NB4 (cell line): ENCODE measurements around the gene HHIP.

Source experiments
- DNase-seq: peaks from one replicate; pipeline ENCODE4 v3.0.0; 2010; ENCODE audit warnings: low read depth
- H3K4me3 ChIP-seq: one replicate; pipeline ENCODE4 v1.5.1; 2011; ENCODE audit warnings: mild to moderate bottlenecking, low read depth, low read length, moderate library complexity
- MYC ChIP-seq: IDR thresholded peaks from 2 replicates; pipeline ENCODE4 v1.6.1; 2011; ENCODE audit warnings: low read depth, low read length
- POLR2A ChIP-seq: IDR thresholded peaks from 2 replicates; pipeline ENCODE4 v1.6.1; 2011; ENCODE audit warnings: mild to moderate bottlenecking; ENCODE audit not compliant: insufficient read length; ENCODE audit errors: extremely low read depth
- TF ChIP-seq, protein P1 (sequence below): IDR thresholded peaks from 2 replicates; pipeline ENCODE4 v1.6.1; 2011; ENCODE audit warnings: low read depth, low read length
- TF ChIP-seq, protein P2 (sequence below): IDR thresholded peaks from one replicate; pipeline ENCODE4 v1.5.1; 2012; ENCODE audit warnings: low read depth, low read length

The HHIP gene

DNA sequence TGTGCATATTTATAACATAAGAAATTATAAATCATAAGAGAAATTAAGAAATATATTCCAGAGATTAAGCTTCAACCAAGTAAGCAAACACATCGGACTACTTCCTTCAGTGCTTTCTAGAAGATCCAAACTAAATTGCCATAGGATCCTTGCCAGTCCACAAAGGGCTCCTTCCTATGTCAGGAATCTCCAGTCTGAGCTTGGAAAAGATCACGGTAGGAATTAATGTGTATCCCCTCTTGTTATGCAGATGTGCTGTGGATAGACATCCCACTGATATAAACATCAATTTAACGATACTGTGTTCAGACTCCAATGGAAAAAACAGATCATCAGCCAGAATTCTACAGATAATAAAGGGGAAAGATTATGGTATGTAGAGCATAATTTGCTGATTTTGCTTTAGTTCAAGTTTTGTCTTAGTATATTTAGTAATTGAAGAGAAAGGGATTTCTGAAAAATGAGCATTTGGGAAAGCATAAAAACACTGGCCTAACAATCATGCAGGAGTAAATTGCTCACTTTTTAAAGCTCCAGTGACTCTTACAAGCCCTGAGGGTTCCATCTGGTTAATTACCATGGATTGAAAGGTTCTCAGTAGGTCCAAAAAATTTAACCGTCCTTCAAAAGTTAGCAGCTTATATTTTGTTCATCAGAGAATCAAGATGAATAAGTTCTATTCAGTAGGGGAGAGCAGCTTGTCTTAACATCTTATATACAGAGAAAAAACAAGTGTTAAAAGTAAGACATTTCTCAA is 65.9 kb downstream of the HHIP start:
- DNase-seq, result no peak
- no peak overlapping the region for H3K4me3 ChIP-seq
- no peak for TF ChIP-seq POLR2A
- TF ChIP-seq, protein P1, sequence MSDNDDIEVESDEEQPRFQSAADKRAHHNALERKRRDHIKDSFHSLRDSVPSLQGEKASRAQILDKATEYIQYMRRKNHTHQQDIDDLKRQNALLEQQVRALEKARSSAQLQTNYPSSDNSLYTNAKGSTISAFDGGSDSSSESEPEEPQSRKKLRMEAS, result no peak
- no peak for TF ChIP-seq MYC
- TF ChIP-seq, protein P2, sequence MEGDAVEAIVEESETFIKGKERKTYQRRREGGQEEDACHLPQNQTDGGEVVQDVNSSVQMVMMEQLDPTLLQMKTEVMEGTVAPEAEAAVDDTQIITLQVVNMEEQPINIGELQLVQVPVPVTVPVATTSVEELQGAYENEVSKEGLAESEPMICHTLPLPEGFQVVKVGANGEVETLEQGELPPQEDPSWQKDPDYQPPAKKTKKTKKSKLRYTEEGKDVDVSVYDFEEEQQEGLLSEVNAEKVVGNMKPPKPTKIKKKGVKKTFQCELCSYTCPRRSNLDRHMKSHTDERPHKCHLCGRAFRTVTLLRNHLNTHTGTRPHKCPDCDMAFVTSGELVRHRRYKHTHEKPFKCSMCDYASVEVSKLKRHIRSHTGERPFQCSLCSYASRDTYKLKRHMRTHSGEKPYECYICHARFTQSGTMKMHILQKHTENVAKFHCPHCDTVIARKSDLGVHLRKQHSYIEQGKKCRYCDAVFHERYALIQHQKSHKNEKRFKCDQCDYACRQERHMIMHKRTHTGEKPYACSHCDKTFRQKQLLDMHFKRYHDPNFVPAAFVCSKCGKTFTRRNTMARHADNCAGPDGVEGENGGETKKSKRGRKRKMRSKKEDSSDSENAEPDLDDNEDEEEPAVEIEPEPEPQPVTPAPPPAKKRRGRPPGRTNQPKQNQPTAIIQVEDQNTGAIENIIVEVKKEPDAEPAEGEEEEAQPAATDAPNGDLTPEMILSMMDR, result no peak

DNA sequence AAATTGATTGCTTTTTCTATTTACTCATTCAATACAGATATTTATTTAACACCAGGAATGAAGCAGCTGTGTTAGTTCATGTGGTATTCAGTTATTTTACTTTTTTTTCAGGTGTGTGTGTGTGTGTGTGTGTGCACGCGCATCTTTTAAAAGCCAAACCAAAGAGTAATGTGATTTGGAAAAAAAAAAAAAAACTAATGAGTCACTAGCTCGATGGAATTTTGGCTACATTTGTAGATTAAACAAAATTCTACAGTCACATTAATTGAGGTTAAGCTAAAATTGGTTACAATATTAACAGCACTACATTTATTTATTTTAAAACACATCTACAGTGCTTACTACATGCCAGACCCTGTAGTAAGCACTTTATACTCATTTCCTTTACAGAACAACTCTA is 66.8 kb downstream of the HHIP start:
- DNase-seq, result no peak
- H3K4me3 ChIP-seq, result no peak overlapping the region
- TF ChIP-seq, protein P2, result no peak
- TF ChIP-seq, protein P1, result no peak
- TF ChIP-seq POLR2A (no peak), MYC (no peak)

DNA sequence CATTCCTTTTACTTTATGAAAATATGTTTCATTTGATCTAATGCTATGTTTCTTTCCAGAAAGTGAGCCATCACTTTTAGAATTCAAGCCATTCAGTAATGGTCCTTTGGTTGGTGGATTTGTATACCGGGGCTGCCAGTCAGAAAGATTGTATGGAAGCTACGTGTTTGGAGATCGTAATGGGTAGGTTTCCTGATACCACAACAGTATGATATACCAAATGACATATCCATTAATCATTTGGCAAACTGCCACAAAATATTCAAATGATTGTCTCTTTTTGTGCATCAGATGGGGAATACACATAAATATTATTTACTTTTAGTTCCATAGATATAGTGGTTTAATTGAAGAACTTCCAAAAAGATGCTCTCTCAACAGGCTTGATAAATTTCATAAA is 68.2 kb downstream of the HHIP start:
- TF ChIP-seq POLR2A (no peak), MYC (no peak)
- TF ChIP-seq, protein P1, result no peak
- no peak overlapping the region for H3K4me3 ChIP-seq
- DNase-seq, result no peak

DNA sequence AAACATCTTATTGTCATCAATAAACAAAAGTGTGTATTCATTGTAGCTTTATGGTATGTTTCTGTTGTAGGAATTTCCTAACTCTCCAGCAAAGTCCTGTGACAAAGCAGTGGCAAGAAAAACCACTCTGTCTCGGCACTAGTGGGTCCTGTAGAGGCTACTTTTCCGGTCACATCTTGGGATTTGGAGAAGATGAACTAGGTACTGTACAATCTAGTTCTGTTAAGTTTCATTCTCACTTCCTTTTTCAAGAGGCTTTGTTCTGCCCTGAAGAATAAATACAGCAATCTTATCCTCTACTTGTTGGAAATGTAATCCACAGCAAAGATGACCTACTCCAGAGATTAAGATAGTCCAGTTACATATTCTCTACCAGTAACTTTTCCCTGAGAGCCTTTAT is 69.3 kb downstream of the HHIP start:
- DNase-seq, result no peak
- TF ChIP-seq POLR2A (no peak), MYC (no peak)
- TF ChIP-seq, protein P1, result no peak
- TF ChIP-seq, protein P2, result no peak

DNA sequence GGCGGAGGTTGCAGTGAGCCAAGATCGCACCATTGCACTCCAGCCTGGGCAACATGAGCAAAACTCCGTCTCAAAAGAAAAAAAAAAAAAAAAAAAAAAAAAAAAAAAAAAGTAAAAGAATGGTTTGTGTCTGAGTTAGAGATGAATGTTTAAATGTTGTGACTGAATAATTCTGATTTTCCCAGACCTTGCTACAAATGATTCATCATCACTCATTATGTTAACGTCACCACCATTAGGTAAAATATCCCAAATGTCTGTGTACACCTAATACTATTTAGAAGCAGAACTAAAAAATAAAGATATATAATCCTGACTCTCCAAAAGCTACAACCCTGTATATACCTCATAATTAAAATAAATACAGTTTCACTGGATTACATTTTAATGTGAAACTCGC is 70.8 kb downstream of the HHIP start:
- no peak for DNase-seq
- TF ChIP-seq, protein P2, result no peak
- TF ChIP-seq POLR2A (no peak), MYC (no peak)
- TF ChIP-seq, protein P1, result no peak

More for the DNA sequence above, 69.3 kb downstream of the HHIP start:
- H3K4me3 ChIP-seq, result no peak overlapping the region

DNA sequence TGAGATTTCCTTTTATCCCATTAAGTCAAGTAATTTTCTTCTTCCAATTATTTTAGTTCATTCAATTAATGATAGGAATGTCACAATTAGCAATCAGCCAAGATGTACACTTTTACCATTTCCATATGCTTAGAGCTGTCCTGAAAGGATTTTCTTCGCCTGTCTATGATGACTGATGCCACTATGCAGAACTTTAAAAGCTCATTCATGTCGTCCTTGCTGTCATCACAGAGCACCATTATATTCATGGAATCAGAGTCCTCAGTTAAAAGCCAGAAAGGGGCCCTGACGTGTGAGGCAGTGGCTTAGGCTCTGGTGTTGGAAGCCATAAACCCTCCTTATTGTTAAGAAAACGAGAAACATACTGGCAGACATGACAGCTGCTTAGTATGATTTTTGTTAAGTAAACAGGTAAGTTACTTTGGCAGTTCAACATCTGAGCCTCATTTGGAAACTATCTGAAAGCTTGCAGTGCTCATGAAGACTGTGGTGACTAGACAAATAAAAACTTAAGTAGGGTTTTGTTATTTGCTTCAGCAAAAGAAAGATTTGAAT is 73.1 kb downstream of the HHIP start:
- no peak overlapping the region for H3K4me3 ChIP-seq
- DNase-seq, result no peak
- TF ChIP-seq, protein P2, result no peak
- TF ChIP-seq POLR2A, result no peak
- TF ChIP-seq, protein P1, result no peak
- TF ChIP-seq MYC, result no peak

More for the DNA sequence above, 70.8 kb downstream of the HHIP start:
- no peak overlapping the region for H3K4me3 ChIP-seq
